ENCODE results near the gene KCNK6.

The KCNK6 gene

DNA sequence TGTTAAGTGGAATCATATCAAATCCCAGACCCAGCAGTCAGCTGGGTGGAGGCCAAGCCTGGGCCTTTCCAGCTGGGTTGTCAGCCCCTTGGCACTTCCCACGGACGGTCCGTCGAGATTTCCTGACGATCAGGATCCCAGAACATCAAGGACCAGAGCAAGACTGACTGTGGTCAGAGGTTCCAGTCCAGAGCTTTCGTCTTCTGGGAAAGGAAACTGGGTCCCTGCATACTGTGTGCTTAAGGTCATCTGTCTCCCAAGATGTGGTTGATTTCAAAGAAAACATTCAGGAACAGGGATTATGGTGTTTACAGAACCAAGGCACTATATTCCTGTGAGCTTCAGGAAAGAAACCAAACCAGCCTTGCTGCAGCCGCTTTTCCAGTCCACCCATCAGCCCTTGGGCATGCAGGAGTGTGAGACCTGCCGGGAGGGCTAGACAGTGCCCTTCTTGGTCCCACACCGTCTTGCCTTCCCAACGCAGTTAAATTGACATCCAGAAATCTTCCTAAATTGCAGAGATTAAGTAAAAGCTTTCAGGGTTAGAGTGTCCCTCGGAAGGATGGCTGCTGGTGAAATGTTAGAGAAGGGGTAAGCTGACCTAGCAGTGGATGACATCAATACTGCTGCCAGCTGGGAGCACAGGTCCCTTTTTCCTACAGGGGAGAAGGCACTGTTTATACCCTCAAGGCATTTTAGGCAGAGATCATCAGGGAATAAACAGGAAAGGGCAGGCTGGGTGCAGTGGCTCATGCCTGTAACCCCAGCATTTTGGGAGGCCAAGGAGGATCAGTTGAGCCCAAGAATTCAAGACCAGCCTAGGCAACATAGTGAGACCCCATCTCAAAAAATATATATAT is 20.6 kb upstream of the KCNK6 start:
- no peak for DNase-seq

DNA sequence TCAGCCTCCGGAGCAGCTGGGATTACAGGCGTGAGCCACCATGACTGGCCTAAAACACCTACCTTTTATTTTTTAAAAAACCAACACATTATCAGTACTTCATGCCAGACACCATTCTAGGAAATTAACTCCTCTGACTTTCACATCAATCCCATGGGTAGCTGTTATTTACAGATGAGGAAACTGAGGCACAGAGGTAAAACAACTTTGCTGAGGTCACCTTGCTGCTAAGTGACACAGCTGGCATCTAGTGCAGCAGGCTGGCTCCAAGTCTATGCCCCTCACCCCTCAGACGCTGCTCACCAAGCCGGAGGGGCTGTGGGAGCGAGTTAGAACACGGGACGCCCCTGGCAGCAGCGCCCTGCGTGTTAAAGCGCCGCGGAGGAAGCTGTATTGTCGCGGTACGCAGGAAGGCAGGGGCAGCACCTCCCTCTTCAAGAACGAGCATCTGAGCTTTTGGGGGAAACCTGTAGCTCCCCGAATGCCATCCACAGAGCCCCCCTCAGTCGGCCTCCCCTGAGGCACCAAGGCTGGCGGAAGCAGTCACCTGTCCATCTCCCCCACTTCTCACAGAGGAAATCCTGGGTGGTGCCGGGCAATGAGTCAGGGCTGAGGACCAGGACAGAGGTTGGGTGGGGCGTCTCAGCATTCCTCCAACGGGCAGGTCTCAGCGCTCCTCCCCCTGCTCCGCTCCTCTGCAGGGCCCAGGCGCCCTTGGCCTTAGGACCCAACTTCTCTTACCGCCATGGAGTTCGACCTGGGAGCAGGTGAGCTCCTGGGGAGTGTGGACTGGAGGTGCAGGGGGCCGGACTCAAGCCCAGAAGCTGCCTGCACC is 15.9 kb upstream of the KCNK6 start, which contains the start of gene C19orf33:
Gene C19orf33 (plus strand): TSS at position 735 of the 835 bp plus-strand sequence. CDS start 11 bp downstream, at position 746.
- DNase-seq: no peak

DNA sequence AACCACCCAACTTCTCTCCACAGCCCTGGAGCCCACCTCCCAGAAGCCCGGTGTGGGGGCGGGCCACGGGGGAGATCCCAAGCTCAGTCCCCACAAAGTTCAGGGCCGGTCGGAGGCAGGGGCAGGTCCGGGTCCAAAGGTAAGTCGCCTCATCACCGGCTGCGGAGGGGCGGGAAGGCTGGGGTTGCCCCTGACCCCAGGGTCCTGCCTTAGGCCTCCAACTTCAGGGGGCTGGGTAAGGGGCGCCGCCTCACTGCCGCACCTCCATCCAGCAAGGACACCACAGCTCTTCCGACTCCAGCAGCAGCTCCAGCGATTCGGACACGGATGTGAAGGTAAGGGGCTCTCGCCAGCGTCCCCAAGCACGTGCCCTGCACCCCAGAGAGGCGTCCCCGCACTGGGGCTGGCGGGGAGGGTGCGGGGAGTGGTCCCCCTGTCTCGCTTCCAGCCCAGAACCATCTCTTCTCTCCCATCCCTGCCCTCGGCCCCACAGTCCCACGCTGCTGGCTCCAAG is 15.2 kb upstream of the KCNK6 start:
- no peak for DNase-seq

DNA sequence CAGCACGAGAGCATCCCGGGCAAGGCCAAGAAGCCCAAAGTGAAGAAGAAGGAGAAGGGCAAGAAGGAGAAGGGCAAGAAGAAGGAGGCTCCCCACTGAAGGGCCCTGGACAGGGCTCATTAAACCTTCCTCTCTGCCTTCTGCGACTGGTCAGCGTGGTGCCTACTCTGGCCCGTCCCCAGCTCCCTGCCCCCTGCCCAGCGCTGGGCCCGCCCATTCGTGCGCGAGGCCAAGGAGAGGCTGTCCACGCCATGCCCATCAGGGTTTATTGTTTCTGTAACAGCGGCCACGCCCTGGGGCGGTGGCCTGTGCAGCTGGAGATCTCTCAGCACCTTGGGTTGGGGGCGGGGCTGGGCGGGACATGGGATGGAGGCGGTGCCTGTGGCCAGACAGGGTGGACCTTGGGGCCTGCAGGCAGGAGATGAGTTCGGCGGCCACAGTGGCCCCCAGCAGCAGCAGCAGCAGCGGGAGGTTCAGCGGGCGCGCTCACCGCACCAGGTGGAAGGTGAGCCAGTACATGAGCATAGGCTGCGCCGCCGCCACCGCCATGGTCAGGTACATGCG is 14.7 kb upstream of the KCNK6 start:
- no peak for DNase-seq

DNA sequence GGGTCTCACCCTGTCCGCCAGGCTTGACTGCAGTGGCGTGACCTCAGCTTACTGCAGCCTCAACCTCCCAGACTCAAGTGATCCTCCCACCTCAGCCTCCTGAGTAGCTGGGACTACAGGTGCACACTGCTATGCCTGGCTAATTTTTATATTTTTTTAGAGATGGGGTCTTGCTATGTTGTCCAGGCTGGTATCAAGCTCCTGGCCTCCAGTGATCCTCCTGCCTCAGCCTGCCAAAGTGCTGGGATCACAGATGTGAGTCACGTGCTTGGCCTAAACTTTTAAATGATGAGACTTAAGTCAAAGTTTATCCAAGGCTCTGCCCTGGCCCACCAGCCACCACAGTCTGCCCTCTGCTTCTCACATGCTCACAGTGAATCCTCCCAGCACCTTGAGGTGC is 13.4 kb upstream of the KCNK6 start:
- DNase-seq: no peak

DNA sequence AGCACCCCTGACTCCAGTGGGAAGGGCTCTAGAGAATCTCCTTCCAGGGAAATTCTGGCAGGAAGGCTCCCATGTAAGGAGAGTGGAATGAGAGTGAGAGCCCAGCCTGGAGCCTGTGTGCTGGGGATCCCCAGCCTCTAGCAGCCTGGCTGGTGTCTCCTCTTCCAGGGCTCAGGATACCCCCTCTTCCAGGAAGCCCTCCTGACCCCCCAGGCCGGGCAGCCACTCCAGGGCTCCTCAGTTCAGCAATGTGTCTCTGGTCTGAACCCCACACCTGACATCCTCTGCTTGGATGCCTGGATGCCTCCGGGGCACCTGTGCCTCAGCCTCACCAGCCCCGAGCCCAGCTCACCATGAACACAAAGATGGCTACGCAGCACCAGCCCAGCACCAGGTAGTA is 12.6 kb upstream of the KCNK6 start:
- no peak for DNase-seq

DNA sequence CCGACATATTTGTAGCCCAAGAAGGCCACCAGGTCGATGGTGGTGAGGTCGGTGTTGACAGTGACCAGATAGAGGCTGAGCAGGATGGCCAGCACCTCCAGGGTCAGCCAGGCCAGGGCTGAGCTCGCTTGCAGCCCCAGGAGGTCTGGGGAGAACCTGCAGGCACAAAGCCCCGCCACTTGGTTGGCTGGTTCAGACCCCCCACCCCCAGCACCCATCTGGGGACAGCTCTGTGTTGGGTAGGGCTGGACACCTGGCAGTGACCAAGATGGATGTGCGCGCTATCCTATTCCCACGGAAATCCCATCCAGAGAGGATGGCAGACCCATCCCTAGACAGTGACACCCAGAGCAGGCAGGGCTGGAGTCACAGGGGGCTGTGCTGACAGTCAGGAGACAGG is 12.0 kb upstream of the KCNK6 start:
- no peak for DNase-seq

DNA sequence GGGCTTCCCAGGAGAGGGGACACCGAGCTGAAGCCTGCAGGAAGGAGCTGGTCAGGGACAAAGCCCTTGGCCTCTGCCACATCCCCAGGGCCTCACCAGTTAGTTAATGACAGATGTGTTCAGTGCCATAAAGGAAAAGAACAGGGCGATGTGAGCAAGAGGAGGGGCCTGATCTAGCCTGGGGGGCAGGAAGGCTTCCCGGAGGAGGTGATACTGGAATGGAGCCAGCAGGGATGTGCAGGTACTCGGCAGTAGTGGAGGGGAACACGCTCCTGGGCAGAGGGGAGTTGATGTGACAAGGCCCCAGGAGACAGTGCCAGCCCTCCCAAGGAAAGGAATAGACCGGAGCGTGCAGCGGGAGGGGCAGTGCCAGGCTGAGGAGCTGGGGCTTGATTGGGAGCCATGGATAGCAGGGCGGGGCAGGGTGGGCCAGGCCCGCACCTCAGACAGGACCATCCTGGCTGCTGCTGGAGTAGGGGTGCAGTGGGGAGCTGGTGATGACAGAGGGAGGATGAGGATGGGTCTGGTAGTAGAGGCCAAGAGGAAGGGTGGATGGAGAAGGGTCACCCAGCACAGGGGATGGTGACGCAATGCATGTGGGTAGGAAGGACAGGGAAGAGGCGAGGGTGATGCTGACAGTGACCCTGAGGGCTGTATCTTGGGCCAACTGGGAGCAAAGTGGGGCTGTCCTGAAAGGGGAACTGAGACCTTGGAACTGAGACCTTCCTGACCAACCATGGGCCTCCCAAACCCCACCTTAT is 11.5 kb upstream of the KCNK6 start:
- no peak for DNase-seq

DNA sequence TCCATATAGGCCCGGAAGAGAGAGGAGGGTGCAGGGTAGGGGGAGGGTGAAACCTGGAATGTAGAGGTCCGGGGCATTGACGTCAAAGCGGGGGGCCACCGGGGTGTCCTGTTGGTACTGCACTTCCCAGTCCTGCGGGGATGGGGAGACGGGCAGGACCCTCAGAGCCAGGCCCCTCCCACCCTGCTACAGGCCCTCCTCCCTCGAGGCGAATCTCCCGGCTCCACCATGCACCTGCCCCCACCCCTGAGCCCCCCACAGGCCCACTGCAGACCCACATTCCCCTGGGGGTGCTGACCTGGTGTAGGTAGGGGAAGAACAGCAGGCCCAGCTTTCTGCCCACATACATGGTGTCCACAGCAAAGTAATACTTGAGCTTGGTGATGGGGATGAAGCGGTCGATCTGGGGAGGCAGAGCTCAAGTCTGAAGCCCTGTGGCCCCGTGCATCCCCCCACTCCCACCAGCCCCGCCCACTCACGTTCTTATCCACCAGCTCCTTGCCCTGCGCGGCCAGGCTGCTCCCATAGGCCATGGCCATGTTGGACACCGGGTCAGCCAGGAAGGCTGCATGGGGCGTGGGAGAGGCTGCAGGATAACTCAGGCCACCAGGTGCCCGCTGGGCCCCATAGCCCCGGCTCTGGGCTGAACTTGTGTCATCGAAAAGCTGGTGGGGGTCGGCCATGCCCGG is 10.6 kb upstream of the KCNK6 start:
- DNase-seq: no peak

DNA sequence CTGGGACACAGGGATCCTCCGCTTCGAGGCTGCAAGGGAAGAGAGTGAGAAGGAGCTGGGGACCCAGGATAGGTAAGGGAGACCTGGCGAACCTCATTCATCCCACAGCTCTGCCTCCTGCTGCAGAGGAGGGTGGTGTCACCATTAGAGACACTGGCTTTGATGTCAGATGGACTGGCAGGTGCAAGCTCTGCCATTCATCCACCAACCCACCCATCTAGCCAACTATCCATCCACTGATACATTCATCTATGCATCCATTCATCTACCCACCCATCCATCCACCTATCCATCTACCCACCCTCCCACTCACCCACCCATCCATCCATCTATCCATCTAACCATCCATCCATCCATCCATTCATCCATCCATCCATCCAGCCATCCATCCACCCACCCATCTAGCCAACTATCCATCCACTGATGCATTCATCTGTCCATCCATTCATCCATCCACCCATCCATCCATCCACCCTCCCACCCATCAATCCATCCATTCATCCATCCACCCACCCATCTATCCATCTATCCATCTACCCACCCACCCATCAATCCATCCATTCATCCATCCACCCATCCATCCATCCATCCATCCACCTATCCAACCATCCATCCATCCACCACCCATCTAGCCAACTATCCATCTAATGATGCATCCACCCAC is 9.9 kb upstream of the KCNK6 start:
- no peak for DNase-seq

DNA sequence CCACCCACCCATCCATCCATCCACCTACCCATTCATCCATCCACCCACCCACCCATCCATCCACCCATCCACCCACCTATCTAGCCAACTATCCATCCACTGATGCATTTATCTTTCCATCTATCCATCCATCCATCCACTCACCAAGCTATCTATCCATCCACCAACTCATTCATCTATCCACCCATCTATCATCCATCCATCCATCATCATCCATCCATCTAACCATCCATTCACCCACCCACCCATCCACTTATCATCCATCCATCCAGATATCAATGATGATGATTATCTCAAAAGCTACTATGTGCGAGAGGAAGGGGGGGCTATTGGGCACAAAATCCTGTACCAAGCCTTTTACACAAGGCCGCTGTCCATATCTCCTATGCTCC is 9.4 kb upstream of the KCNK6 start:
- no peak for DNase-seq

DNA sequence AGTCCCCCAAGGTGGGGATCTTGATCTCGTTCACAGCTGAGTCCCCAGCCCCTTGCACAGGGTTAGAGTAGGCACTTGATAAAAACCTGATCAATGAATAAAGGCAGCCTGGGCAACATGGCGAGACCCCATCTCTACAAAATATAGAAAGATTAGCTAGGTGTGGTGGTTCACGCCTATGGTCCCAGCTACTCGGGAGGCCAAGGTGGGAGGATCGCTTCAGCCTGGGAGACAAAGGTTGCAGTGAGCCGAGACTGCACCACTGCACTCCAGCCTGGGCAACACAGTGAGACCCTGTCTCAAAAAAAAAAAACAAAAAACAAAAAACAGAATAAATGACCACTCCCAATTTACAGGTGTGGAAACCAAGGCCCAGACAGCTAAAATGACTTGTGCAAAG is 8.7 kb upstream of the KCNK6 start:
- DNase-seq: no peak

DNA sequence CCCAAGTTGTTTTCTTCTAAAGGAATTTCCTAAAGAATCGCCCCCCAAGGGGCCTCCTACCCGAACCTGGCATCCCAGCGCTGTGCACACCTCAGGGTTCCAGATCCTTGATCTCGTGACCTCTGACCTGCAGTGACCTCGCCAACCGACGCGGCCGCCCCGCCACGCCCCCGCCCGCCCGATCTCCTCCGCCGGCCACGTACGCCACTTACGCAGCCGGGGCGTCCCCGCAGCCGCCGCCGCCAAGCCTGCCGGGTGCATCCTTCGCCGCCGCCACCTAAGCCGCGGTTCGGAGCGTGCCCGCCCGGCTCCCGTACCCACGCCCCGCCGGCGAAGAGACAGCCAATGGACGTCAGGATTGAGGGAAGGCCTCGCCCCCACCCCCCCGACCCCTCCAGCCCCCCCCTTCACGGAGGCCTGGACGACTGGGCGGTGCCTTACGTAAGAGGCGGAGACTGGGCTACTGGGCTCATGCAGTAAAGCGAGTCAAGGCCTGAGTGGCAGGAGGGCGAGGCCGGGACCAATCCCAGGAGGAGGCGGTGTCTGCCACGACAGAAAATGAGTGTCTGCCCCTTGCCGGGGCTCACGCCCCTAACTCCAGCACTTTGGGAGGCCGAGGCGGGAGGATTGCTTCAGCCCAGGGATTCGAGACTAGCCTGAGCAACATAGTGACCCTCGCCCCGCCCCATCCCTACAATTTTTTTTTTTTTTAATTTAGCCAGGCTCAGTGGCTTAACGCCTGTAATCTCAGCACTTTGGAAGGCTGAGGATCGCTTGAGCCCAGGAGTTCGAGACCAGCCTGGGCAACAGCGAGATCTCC is 3.8 kb upstream of the KCNK6 start, which contains the start of gene YIF1B:
Gene YIF1B (minus strand): TSS at position 291 of the 820 bp plus-strand sequence. CDS start 30 bp downstream, at position 261.
- DNase-seq: peak; percentile 97

DNA sequence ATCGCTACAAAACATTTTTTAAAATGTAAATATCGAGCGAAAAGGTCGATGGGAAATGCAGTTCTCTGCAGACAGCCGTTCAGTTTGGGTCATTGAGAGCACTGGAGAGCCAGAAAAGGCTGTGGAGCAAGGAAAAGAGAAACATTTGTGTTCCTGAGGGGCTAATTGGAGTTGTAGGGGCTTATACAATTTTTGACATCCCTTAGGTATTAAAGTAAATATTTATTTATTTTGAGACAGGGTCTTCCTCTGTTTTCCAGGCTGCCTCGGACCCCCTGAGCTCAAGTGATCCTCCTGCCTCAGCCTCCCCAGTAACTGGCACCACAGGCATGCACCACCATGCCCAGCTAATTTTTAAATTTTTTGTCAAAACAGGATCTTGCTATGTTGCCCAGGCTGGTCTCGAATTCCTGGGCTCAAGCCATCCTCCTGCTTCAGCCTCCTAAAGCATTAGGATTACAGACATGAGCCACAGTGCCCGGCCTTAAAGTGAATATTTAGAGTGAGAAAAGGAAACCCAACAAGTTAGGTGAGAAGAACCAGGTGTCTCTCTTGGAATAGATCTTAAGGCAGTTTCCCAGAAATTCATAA is 3.1 kb upstream of the KCNK6 start:
- DNase-seq: no peak

DNA sequence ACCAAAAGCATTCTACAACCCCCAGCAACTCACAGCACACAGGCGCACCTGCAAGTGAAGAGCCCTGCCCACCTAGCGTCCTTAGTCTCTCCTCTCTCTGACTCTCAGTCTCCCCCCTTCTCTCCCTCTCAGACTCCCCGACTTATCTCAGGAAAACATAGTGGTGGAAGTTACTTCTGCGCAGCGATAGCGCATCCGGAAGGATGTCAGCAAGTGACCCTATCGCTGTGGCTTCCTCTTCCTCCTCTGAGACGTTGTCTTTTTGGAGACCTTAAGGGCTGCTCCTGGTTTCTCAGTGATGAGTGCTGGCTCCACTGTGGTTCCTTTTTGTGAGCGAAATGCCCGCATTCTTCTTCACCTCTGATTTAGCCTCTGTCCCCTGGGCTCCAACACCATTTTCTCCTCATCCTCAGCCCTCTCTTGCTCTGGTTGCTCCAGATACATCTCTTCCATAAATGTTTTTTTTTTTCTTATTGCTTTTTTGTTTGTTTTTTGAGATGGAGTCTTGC is 2.5 kb upstream of the KCNK6 start:
- peak; percentile 41 for DNase-seq

DNA sequence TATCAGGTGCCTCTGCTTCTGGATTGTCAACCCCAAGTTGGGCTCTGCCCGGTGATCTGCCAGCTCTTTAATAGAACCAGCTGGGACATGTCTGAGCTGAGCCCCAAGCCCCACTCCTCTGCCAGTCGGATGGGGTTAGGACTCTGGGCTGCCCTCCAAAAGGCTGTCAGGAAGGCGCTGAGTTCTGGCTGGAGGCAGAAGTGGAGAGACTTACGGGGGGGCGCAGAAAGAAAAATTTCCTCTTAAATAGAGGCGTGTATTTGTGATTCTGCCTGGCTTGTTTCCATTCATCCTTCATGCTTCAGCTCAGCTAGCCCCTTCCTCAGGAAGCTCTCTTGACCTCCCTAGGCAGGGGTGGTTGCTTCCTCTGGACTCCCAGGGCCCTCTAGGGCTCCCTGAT is 985 bp upstream of the KCNK6 start:
- DNase-seq: no peak

DNA sequence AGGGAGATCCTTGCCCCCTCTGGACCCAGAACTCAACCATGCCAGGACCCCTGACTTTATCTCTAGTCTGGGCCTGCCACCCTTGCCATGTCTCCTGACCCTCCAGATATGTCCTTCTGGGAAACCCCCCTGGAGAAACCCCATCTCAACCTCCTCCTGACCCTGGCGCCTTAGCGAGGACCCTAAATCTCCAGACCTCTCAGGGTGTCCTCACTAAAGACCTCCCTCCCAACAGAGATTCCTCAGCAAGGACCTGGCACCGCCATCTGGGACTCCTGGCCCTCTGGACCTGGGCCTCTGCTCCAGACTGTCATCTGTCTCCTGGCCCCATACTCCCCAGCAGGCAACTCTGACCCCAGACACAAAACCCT is 1.3 kb downstream of the KCNK6 start:
- no peak for DNase-seq

DNA sequence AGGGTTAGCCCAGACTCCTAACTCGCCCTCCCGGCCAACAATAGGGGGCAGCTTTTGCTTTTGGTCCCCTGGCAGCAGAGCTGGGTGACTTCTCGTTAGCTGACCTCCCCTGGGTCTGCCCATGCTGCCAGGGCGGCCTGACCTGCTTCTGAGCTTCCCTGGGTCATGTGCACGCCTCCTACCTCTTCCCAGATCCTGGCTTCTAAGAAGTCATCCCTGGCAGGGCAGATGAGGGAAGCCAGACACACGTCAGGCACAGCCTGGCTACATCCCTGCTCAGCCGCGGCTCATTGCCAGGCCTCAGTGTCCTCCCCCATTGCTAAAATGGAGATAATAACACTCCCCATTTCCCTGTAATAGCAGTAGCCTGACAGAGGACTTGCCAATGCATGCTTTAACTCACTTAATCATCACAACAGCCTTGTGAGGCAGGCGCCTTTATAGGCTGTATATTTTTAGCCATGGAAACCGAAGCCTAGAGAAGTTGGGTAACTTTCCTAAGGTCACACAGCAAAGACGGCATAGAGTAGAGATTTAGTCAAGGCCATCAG is 2.1 kb downstream of the KCNK6 start:
- no peak for DNase-seq

DNA sequence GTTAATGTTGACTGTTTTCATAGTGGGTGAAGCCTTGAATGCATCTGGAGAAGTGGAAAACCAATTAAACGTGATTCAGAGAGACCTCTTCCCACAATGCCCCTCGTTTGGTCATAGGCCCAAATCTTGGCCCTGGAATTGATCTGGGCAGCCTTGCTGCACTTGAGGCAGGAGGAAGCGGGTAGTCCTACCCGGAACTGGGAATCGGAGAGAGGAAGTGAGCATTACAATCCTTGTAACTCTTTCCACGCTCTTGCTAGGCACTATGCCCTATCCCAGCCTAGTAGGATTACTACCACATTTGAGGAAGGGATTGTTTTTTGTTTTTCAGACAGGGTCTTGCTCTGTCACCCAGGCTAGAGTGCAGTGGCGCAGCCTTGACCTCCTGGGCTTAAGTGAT is 3.6 kb downstream of the KCNK6 start:
- DNase-seq: no peak

DNA sequence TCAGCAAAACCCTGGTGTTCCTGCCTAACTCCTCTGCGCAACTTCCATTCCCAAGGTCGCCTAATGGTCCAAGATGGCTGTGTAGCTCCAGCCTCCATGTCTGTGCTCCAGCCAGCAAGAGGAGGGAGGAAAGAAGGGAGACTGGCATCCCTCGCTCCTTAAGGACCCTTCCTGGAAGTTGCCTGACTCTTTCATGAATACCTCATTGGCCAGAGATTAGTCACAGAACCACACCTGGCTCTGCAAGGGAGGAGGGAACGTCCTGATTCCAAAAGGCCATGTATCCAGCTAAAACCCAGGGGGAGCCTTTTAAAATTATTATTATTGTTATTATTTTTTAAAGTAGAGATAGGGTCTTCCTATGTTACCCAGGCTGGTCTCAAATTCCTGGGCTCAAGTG is 4.8 kb downstream of the KCNK6 start:
- no peak for DNase-seq
